Epithelial cell of proximal tubule (primary cell): Measurements from ENCODE around the gene DCXR. TPM values are rescaled to one million over a fixed set of nuclear protein-coding genes. Genes with fewer than 3 reads are reported as not detected.

Experiments
- DNase-seq: peaks from one replicate; pipeline ENCODE4 v3.0.0-alpha.2; 2011; ENCODE audit warnings: low read depth
- H3K4me3 ChIP-seq: 2 replicates; pipeline ENCODE4 v1.5.1; 2011; ENCODE audit warnings: low read depth, mild to moderate bottlenecking, low read length
- total RNA-seq: library from RNA; depleted of rRNA; stranded (reverse); fragments of >200 nt; gene quantifications from 2 replicates; pipeline ENCODE4 v1.2.3, GENCODE V29; 2015
- TF ChIP-seq, protein P1 (sequence below): conservative IDR thresholded peaks from 2 replicates; pipeline ENCODE4 v1.5.1; 2012; ENCODE audit warnings: low read depth, mild to moderate bottlenecking, low read length

The DCXR gene
- total RNA-seq, 1 donor from 2014 or later = 93.1 TPM

DNA sequence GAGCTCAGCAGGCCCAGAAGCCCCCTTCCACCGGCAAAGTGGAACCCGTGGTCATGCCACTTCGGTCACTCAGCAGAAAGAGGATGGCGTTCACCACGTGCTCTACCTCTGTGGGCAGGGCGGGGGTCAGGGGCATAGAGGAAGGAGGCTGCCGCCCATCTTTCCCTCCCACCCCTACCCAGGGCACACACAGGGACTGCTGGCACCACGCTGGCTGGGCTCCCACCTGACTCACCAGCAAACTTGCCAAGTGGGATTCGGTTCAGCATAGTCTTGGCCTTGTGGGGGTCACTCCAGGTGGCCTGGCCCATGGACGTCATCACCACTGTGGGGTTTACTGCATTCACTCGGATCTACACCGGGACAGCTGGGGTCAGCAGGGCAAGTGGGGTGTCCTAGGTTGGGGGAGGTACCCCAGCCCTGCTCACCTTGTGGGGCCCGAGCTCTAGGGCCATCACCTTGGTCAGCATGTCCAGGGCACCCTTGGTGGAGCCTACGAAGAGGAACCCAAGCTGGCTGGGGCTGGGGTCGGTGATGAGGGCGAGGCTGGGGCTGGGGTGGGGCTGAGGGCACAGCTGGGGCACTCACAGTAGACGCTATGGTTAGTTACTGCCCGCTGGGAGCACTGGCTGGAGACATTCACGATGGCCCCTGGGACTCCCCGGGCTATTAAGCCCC lies 1.4 kb downstream of the DCXR start:
- H3K4me3 ChIP-seq = peak overlapping the region; percentile 70
- TF ChIP-seq, protein P1, sequence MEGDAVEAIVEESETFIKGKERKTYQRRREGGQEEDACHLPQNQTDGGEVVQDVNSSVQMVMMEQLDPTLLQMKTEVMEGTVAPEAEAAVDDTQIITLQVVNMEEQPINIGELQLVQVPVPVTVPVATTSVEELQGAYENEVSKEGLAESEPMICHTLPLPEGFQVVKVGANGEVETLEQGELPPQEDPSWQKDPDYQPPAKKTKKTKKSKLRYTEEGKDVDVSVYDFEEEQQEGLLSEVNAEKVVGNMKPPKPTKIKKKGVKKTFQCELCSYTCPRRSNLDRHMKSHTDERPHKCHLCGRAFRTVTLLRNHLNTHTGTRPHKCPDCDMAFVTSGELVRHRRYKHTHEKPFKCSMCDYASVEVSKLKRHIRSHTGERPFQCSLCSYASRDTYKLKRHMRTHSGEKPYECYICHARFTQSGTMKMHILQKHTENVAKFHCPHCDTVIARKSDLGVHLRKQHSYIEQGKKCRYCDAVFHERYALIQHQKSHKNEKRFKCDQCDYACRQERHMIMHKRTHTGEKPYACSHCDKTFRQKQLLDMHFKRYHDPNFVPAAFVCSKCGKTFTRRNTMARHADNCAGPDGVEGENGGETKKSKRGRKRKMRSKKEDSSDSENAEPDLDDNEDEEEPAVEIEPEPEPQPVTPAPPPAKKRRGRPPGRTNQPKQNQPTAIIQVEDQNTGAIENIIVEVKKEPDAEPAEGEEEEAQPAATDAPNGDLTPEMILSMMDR = no peak
- no peak for DNase-seq

DNA sequence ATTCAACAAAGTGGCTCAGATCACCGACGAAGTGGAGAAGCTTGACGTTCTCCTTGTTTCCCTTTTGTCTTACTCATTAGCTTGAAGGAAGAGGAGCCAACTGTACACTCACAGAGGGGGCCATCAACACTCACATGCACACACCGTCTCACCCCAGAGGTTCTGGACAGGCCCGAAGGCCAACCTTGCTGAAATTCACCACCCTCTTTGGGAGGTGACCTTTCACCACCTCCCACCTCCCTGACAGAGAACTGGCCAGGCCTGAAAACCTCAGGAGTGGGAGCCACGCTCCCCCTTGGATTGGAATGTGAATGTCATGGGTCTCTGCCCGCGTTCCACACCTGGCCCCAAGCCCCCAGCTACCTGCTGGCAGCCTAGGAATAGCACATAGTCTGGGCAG lies 2.0 kb downstream of the DCXR start:
- no peak for DNase-seq
- no peak overlapping the region for H3K4me3 ChIP-seq
- TF ChIP-seq, protein P1 = no peak

DNA sequence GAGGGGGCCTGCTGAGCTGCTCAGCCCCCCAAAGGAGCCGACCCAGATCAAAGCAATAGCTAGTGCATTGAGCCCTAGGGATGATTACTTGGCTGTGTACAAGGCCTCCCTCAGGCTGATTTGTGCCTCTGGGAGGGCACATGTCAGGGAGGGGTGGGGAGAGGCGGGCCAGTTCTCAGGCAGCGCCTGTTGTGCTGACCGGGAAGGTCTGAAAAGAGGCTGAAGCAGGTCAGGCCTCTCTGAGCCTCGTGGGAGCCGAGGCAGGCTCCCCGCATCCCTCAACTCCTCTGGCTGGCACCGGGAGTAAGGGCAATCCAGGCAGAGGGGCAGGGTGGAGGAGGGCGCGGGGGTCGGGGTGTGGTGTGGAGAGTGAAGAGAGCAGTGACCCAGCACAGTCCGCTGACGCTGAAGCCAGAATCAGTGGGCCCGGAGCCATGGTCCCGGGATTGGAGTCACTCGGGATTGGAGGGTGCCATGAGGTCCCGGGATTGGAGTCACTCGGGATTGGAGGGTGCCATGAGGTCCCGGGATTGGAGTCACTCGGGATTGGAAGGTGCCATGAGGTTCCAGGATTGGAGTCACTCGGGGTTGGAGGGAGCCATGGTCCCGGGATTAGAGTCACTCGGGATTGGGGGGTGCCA lies 3.0 kb downstream of the DCXR start:
- no peak overlapping the region for H3K4me3 ChIP-seq
- DNase-seq = no peak
- TF ChIP-seq, protein P1 = no peak

GRCh38 chr17:82033359-82034085 lies 4.0 kb downstream of the DCXR start:
- no peak overlapping the region for H3K4me3 ChIP-seq
- TF ChIP-seq, protein P1 = no peak
- no peak for DNase-seq

DNA sequence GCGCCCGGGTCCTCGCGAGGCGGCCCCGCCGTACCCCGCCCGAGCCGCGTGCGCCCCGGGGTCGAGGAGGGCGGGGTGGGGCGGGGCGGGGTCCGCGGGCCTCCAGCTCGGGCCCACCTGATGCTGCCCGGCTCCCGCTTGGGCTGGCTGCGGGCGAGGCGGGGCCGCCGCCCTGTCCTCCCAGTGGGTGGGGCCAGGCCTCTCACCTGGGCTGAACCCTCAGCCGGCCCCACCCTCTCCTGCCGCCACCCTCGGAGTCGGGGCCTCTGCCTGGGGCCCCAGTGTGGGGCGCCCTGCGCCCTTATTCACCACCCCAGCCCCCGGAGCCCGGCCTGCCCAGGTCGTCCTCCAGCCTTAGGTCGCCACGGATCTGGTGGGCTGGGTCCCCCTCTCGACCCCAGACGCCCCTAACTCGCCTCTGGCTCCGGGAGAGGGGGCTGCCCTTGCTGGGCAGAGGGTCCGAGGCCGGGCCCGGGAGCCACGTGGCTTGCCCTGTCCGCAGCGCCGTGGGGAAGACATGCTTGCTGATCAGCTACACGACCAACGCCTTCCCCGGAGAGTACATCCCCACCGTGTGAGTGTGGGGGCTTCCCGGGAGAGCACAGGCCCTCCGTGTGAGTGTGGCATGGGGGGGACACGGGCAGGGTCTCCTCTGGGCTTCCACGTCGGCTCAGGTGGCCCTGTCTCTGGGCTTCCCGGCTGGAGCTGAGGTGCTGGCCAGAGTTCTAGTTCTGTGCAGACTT lies 5.4 kb downstream of the DCXR start:
- TF ChIP-seq, protein P1 = no peak
- no peak for DNase-seq
- peak overlapping the region; percentile 62 for H3K4me3 ChIP-seq

DNA sequence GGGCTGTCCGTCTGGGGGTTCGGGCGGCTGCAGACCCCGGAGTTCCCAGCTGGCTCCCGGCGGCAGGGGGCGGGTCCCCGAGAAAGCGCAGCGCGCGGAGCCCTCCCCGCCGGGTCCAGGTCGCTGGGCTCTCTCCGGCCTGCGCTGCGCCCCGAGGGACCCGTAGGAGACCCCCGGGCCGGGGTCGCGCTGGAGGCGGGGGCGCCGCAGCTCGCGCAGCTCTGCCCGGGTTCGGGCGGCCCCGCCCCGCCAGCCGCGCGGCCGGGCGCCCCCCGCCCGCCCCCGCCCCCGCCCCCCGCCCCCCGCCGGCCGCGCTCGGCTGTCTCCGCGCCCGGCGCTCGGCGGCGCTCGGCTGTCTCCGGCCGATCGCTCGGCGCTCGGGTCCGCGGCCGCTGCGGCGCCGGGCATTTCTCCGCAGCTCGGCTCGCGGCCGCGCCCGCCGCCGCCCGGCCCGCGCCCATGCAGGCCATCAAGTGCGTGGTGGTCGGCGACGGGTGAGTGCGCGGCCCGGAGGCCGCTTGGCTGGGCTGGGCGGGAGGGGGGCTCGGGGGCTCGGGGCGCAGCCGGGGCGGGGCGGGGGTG lies 6.1 kb downstream of the DCXR start, which contains the start of gene RAC3:
Gene RAC3 (plus strand): TSS at position 376 of the 582 bp plus-strand sequence. CDS start 84 bp downstream, at position 460.
- no peak for DNase-seq
- TF ChIP-seq, protein P1 = no peak
- peak within 1 kb of the TSS; percentile 62 for H3K4me3 ChIP-seq
